Mesenchymal stem cell (in vitro differentiated cells and primary cell): ENCODE data around the gene CCNK.

Experiments used
- DNase-seq: peaks from one replicate; pipeline ENCODE4 v3.0.0-alpha.2; 2013
- H2AFZ ChIP-seq: one replicate; pipeline ENCODE4 v1.6.1; 2013; ENCODE audit warnings: low read depth, mild to moderate bottlenecking, control low read depth, inconsistent platforms, low read length, moderate library complexity
- H2AK5ac ChIP-seq: 2 replicates; pipeline ENCODE4 v1.6.1; 2013; ENCODE audit warnings: low read length, moderate library complexity, mild to moderate bottlenecking, inconsistent platforms; ENCODE audit not compliant: severe bottlenecking
- H2BK120ac ChIP-seq: one replicate; pipeline ENCODE4 v1.6.1; 2013; ENCODE audit warnings: low read depth, mild to moderate bottlenecking, inconsistent platforms, low read length, moderate library complexity
- H2BK12ac ChIP-seq, 2 experiments: one replicate each; pipeline ENCODE4 v1.6.1; 2013; ENCODE audit warnings: inconsistent platforms in 2 of 2, low read length in 2 of 2, mild to moderate bottlenecking in 2 of 2, moderate library complexity in 2 of 2, control low read depth in 1 of 2
- H2BK15ac ChIP-seq: one replicate; pipeline ENCODE4 v1.6.1; 2013; ENCODE audit warnings: mild to moderate bottlenecking, low read depth, inconsistent platforms; ENCODE audit not compliant: poor library complexity, severe bottlenecking
- H2BK5ac ChIP-seq: 2 replicates; pipeline ENCODE4 v1.6.1; 2013; ENCODE audit warnings: low read depth, mild to moderate bottlenecking, low read length, control low read depth, inconsistent platforms; ENCODE audit not compliant: poor library complexity, severe bottlenecking
- H3K14ac ChIP-seq, 2 experiments: one replicate each; pipeline ENCODE4 v1.6.1; 2013; ENCODE audit warnings: inconsistent platforms in 2 of 2, low read length in 2 of 2, control low read depth in 1 of 2, mild to moderate bottlenecking in 1 of 2, moderate library complexity in 1 of 2
- H3K18ac ChIP-seq, 2 experiments: one replicate each; pipeline ENCODE4 v1.6.1; 2013; ENCODE audit warnings: inconsistent platforms in 2 of 2, low read length in 2 of 2, control low read depth in 1 of 2, low read depth in 1 of 2, mild to moderate bottlenecking in 1 of 2
- H3K23ac ChIP-seq, 2 experiments: one replicate each; pipeline ENCODE4 v1.6.1; 2013; ENCODE audit warnings: inconsistent platforms in 2 of 2, low read length in 2 of 2, mild to moderate bottlenecking in 2 of 2, moderate library complexity in 2 of 2, control low read depth in 1 of 2
- H3K27ac ChIP-seq: 2 replicates; pipeline ENCODE4 v1.5.1; 2013; ENCODE audit warnings: mild to moderate bottlenecking, moderate library complexity, low read length, control low read depth, inconsistent platforms; ENCODE audit not compliant: poor library complexity, severe bottlenecking
- H3K27me3 ChIP-seq, 2 experiments: 2 replicates each; pipeline versions ENCODE4 v1.6.1 to v1.7.0; 2013; ENCODE audit warnings: low read length in 2 of 2, mild to moderate bottlenecking in 2 of 2, moderate library complexity in 2 of 2, control low read depth in 1 of 2, inconsistent platforms in 1 of 2; ENCODE audit not compliant: control insufficient read depth in 1 of 2, insufficient read depth in 1 of 2
- H3K36me3 ChIP-seq, 2 experiments: 2 replicates each; pipeline versions ENCODE4 v1.6.1 to v1.7.0; 2013; ENCODE audit warnings: low read length in 2 of 2, control low read depth in 1 of 2, inconsistent platforms in 1 of 2, low read depth in 1 of 2, mild to moderate bottlenecking in 1 of 2; ENCODE audit not compliant: insufficient read depth in 2 of 2, control insufficient read depth in 1 of 2
- H3K4ac ChIP-seq, 2 experiments: one replicate each; pipeline ENCODE4 v1.6.1; 2013; ENCODE audit warnings: inconsistent platforms in 2 of 2, low read length in 2 of 2, mild to moderate bottlenecking in 2 of 2, moderate library complexity in 2 of 2, control low read depth in 1 of 2, low read depth in 1 of 2
- H3K4me1 ChIP-seq: 2 replicates; pipeline ENCODE4 v1.6.1; 2013; ENCODE audit warnings: low read depth, low read length, control low read depth; ENCODE audit not compliant: control insufficient read depth, insufficient read depth
- H3K4me2 ChIP-seq: 2 replicates; pipeline ENCODE4 v1.6.1; 2013; ENCODE audit warnings: low read length, mild to moderate bottlenecking, inconsistent platforms; ENCODE audit not compliant: poor library complexity, severe bottlenecking
- H3K4me3 ChIP-seq, 2 experiments: 2 replicates each; pipeline versions ENCODE4 v1.5.1 to v1.7.0; 2013; ENCODE audit warnings: low read length in 2 of 2, mild to moderate bottlenecking in 2 of 2, control low read depth in 1 of 2, low read depth in 1 of 2; ENCODE audit not compliant: insufficient read depth in 1 of 2
- H3K79me1 ChIP-seq: replicated peaks from 2 replicates; pipeline ENCODE4 v1.6.1; 2013; ENCODE audit warnings: mild to moderate bottlenecking, control low read depth, low read length, inconsistent platforms; ENCODE audit not compliant: poor library complexity, severe bottlenecking
- H3K9ac ChIP-seq: 2 replicates; pipeline ENCODE4 v1.7.0; 2013; ENCODE audit warnings: mild to moderate bottlenecking, low read length, moderate library complexity
- H3K9me3 ChIP-seq: 2 replicates; pipeline ENCODE4 v1.7.0; 2013; ENCODE audit warnings: mild to moderate bottlenecking, low read length; ENCODE audit not compliant: control insufficient read depth
- H4K8ac ChIP-seq: one replicate; pipeline ENCODE4 v1.6.1; 2013; ENCODE audit warnings: inconsistent platforms, mild to moderate bottlenecking, low read length, moderate library complexity
- H4K91ac ChIP-seq: one replicate; pipeline ENCODE4 v1.6.1; 2013; ENCODE audit warnings: mild to moderate bottlenecking, low read length, inconsistent platforms
- WGBS: methylation state at CpG from one replicate; pipeline ENCODE4 v1.1.7; 2013; ENCODE audit warnings: mixed read lengths; 5-methylcytosine and 5-hydroxymethylcytosine counted together

Gene CCNK

GRCh38 chr14:99519347-99519881 lies 38.2 kb downstream of the CCNK start:
- no peak overlapping the region for H2BK12ac ChIP-seq
- no peak overlapping the region for H2BK120ac ChIP-seq
- H3K27ac ChIP-seq = no peak overlapping the region
- peaks cover 34% of the 10 kb centered on the region for H3K4me1 ChIP-seq
- H3K9ac ChIP-seq = no peak overlapping the region
- no peaks in the 10 kb centered on the region for H3K79me1 ChIP-seq
- H3K9me3 ChIP-seq = no peaks in the 10 kb centered on the region
- H2AK5ac ChIP-seq = no peak overlapping the region
- no peak overlapping the region for H3K14ac ChIP-seq
- no peak overlapping the region for H3K18ac ChIP-seq
- H2BK5ac ChIP-seq = no peak overlapping the region
- H3K4me2 ChIP-seq = no peak overlapping the region
- H3K27me3 ChIP-seq = peaks cover 0 to 8% of the 10 kb centered on the region in 2 experiments
- H3K23ac ChIP-seq = no peak overlapping the region
- H2BK15ac ChIP-seq = no peak overlapping the region
- no peak overlapping the region for H3K4me3 ChIP-seq
- no peak for DNase-seq
- no peak overlapping the region for H2AFZ ChIP-seq
- H4K91ac ChIP-seq = no peak overlapping the region
- H4K8ac ChIP-seq = no peak overlapping the region
- 95% methylated on average over 8 of the region's 8 CpGs for WGBS
- no peak overlapping the region for H3K4ac ChIP-seq
- H3K36me3 ChIP-seq = peaks cover 0 to 14% of the 10 kb centered on the region in 2 experiments

GRCh38 chr14:99519931-99520421 lies 38.8 kb downstream of the CCNK start:
- H3K4ac ChIP-seq = no peak overlapping the region
- no peak overlapping the region for H2BK120ac ChIP-seq
- no peak overlapping the region for H4K8ac ChIP-seq
- no peak overlapping the region for H3K4me2 ChIP-seq
- H3K14ac ChIP-seq = no peak overlapping the region
- no peaks in the 10 kb centered on the region for H3K79me1 ChIP-seq
- H3K18ac ChIP-seq = no peak overlapping the region
- no peak overlapping the region for H2AFZ ChIP-seq
- DNase-seq = no peak
- peaks cover 0 to 8% of the 10 kb centered on the region in 2 experiments for H3K36me3 ChIP-seq
- H3K4me3 ChIP-seq = no peak overlapping the region
- H3K9me3 ChIP-seq = no peaks in the 10 kb centered on the region
- H3K27ac ChIP-seq = no peak overlapping the region
- no peak overlapping the region for H2AK5ac ChIP-seq
- no peak overlapping the region for H2BK5ac ChIP-seq
- H3K9ac ChIP-seq = no peak overlapping the region
- peaks cover 0 to 8% of the 10 kb centered on the region in 2 experiments for H3K27me3 ChIP-seq
- H3K4me1 ChIP-seq = peaks cover 39% of the 10 kb centered on the region
- no peak overlapping the region for H2BK12ac ChIP-seq
- no peak overlapping the region for H2BK15ac ChIP-seq
- 91% methylated on average over 5 of the region's 6 CpGs for WGBS
- H3K23ac ChIP-seq = no peak overlapping the region
- no peak overlapping the region for H4K91ac ChIP-seq

GRCh38 chr14:99520571-99521081 lies 39.4 kb downstream of the CCNK start:
- Histone ChIP-seq H2AK5ac (no peak overlapping the region), H3K79me1 (no peaks in the 10 kb centered on the region), H2AFZ (no peak overlapping the region), H4K8ac (no peak overlapping the region), H3K27me3 (peaks cover 0 to 8% of the 10 kb centered on the region in 2 experiments), H2BK120ac (no peak overlapping the region), H2BK5ac (no peak overlapping the region), H3K36me3 (peaks cover 0 to 3% of the 10 kb centered on the region in 2 experiments), H4K91ac (no peak overlapping the region), H3K14ac (no peak overlapping the region), H2BK15ac (no peak overlapping the region), H2BK12ac (no peak overlapping the region), H3K4ac (no peak overlapping the region), H3K23ac (no peak overlapping the region), H3K9ac (no peak overlapping the region), H3K27ac (no peak overlapping the region), H3K4me1 (peaks cover 42% of the 10 kb centered on the region), H3K4me2 (no peak overlapping the region), H3K18ac (no peak overlapping the region), H3K4me3 (no peak overlapping the region), H3K9me3 (no peaks in the 10 kb centered on the region)
- no peak for DNase-seq
- 84% methylated on average over 11 of the region's 11 CpGs for WGBS

GRCh38 chr14:99521176-99522024 lies 40.2 kb downstream of the CCNK start:
- Histone ChIP-seq H2BK5ac (no peak overlapping the region), H3K36me3 (no peaks in the 10 kb centered on the region)
- 94% methylated on average over 24 of the region's 25 CpGs for WGBS

More at GRCh38 chr14:99521176-99522024, 40.2 kb downstream of the CCNK start:
- no peak for DNase-seq
- Histone ChIP-seq H3K18ac (peak overlapping the region in 1 of 2 experiments; percentile 6), H3K79me1 (no peaks in the 10 kb centered on the region), H2BK120ac (no peak overlapping the region), H3K4ac (peak overlapping the region in 1 of 2 experiments; percentile 37), H3K9me3 (no peaks in the 10 kb centered on the region), H3K23ac (no peak overlapping the region), H3K4me1 (peaks cover 42% of the 10 kb centered on the region), H2AFZ (no peak overlapping the region), H2AK5ac (no peak overlapping the region), H3K14ac (peak overlapping the region in 1 of 2 experiments; percentile 23), H4K91ac (peak overlapping the region; percentile 34), H2BK12ac (peak overlapping the region; percentile 22 to 48), H3K4me3 (no peak overlapping the region), H3K27ac (no peak overlapping the region), H3K9ac (no peak overlapping the region), H3K4me2 (no peak overlapping the region), H4K8ac (no peak overlapping the region), H2BK15ac (peak overlapping the region; percentile 64), H3K27me3 (peaks cover 0 to 8% of the 10 kb centered on the region in 2 experiments)
